Measurements from ENCODE around the gene PARM1. TPM values are rescaled to one million over a fixed set of nuclear protein-coding genes. Genes with fewer than 3 reads are reported as not detected.
A peak's percentile ranks its signal among the peaks of the same experiment; 100 is the strongest.

The PARM1 gene
- total RNA-seq, 1 donor from 2014 or later, result 65.2 TPM

DNA sequence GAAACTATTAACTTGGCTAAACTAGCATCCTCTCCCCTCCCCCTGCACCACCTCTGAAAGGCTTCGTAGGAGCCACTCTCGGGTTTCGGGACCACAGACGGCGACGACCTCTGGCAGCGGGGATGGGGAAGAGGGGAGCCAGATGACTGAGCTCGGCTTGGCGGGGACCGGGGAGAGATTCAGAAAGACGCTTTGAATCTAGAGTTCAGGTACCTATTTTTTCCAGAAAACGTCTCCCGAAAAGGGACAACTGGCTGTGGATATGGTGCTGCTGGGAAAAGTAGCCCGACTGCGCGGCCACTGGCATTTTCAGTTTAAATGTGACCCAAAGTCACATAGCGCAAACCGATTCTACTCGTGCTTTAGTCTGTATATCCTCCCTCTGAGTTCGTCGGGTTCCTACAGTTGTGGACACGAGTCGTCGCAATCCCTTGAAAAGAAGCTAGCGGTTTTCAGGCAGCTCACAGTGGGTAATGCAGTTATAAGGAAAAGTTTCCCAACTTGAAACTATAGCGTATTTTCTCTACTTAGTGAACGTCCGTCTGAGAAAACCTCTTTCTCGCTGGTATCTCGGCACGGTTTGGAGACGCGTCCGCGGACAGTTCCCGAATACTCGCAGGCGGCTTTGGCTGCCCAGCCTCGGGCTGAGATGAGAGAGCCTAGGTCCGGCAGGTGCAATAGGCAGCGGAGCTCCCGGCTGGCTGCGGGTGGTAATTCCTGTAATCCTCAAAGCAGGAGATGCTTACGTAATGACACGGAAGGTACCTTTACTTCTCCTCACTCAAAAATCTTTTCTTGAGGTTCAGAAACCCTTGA lies 1.3 kb downstream of the PARM1 start:
- intact Hi-C loops (cut with DNase I), result loop anchor here (5.0 to 10.0 kb wide), 2 partner anchors 183 to 351 kb away; no protein-coding TSS in a partner anchor
- DNase-seq (peak; percentile 65), ATAC-seq (ENCODE audit: poor library complexity) (peak; percentile 48)

DNA sequence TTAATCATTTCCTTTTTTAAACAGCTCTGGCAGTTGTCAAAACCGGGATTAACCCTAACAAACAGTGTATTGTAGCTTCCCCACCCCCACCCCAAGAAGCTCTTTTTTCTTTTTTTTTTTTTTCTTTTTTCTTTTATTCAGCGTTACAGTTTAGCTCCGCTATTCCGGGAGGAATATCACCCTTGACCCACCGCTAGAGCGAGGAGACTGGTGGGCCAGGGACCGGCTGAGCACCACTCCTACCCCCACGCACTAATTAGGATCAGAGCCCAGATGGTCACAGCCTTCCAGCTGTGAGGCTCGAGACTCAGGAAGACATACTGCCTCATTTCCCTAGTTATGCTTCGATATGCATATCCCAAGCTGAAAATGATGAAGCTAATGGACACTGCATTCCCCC lies 2.0 kb downstream of the PARM1 start:
- no peak for ATAC-seq (ENCODE audit: poor library complexity)
- intact Hi-C loops (cut with DNase I), result loop anchor here (5.0 to 10.0 kb wide), 2 partner anchors 182 to 350 kb away; no protein-coding TSS in a partner anchor
- no peak for DNase-seq

DNA sequence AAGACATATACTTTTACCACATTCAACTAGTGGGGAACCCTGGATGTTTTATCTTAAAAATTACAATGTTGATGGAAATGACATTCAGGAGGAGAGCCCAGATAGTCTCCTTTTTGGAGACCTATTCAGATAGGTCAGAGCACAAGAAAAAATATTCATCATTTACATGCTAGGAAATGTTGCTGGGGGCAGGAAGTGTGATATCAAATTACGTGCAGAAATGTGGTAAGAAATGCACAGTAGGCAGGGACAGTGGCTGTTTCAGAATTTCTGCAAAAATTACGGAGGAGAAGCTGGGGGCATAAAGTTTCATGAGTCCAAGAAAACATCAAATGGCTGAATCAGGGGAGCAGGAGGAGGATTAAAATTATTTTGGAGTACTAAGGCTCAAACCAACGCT lies 8.2 kb downstream of the PARM1 start:
- no peak for ATAC-seq (ENCODE audit: poor library complexity)
- intact Hi-C loops (cut with DNase I), result no loop called here
- no peak for DNase-seq

- intact Hi-C loops (cut with DNase I), result no loop called here
- ATAC-seq (ENCODE audit: poor library complexity), result peak; percentile 15
Observed at GRCh38 chr4:74942251-74942917, 9.5 kb downstream of the PARM1 start.

DNA sequence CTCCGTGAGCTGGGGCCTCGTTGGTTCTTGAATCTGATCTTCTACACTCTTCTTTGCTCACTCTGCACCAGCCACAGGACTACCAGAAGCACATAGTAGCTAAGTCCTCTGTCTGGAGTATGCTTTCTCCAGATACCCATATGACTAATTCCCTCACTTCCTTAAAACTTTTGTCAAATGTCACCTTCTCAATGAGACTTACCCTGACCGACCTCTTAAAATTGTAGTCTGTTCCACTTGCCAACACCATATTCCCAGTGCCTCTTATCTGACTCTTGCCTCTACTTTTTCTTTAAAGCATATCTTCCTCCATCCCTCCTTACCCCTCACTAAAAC lies 10.0 kb downstream of the PARM1 start:
- no peak for ATAC-seq (ENCODE audit: poor library complexity)
- intact Hi-C loops (cut with DNase I), result no loop called here
- no peak for DNase-seq

More at GRCh38 chr4:74942251-74942917, 9.5 kb downstream of the PARM1 start:
- no peak for DNase-seq

GRCh38 chr4:74944354-74944793 lies 11.5 kb downstream of the PARM1 start:
- ATAC-seq (ENCODE audit: poor library complexity) (peak; percentile 25), DNase-seq (no peak)
- intact Hi-C loops (cut with DNase I), result no loop called here

- intact Hi-C loops (cut with DNase I), result no loop called here
- DNase-seq (no peak), ATAC-seq (ENCODE audit: poor library complexity) (no peak)
Observed at GRCh38 chr4:74946196-74946595, 13.3 kb downstream of the PARM1 start.

- DNase-seq (no peak), ATAC-seq (ENCODE audit: poor library complexity) (peak; percentile 22)
- intact Hi-C loops (cut with DNase I), result no loop called here
Observed at GRCh38 chr4:74947798-74948197, 14.9 kb downstream of the PARM1 start.

GRCh38 chr4:74948236-74948635 lies 15.3 kb downstream of the PARM1 start:
- intact Hi-C loops (cut with DNase I), result no loop called here

GRCh38 chr4:74950200-74950599 lies 17.3 kb downstream of the PARM1 start:
- intact Hi-C loops (cut with DNase I), result no loop called here
- no peak for DNase-seq
- ATAC-seq (ENCODE audit: poor library complexity), result no peak

More at GRCh38 chr4:74948236-74948635, 15.3 kb downstream of the PARM1 start:
- DNase-seq, result no peak
- no peak for ATAC-seq (ENCODE audit: poor library complexity)

- ATAC-seq (ENCODE audit: poor library complexity) (no peak), DNase-seq (no peak)
- intact Hi-C loops (cut with DNase I), result no loop called here
Observed at GRCh38 chr4:74950882-74951281, 18.0 kb downstream of the PARM1 start.

DNA sequence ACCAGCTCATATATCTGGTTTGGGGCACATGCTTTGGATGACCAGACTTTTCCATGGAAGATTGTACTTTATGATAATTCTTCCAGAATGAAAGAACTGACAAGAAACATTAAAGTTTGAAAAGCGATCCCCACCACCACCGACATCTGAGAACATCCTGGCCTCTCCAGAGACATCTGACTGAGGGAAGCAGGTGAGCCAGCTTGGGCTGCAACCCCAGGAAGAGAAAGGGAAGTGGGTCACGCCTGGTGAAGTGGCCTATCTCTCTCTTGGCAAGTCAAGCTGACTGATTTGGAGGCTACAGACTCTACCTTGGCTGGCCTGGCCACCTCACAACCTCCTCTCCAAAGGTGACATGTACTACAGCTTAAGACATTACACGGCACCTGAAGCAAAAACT lies 20.7 kb downstream of the PARM1 start:
- DNase-seq (no peak), ATAC-seq (ENCODE audit: poor library complexity) (no peak)
- intact Hi-C loops (cut with DNase I), result no loop called here

GRCh38 chr4:74958881-74959280 lies 26.0 kb downstream of the PARM1 start:
- intact Hi-C loops (cut with DNase I), result no loop called here
- no peak for ATAC-seq (ENCODE audit: poor library complexity)
- DNase-seq, result no peak

GRCh38 chr4:74961230-74961629 lies 28.3 kb downstream of the PARM1 start:
- ATAC-seq (ENCODE audit: poor library complexity) (no peak), DNase-seq (no peak)
- intact Hi-C loops (cut with DNase I), result no loop called here

DNA sequence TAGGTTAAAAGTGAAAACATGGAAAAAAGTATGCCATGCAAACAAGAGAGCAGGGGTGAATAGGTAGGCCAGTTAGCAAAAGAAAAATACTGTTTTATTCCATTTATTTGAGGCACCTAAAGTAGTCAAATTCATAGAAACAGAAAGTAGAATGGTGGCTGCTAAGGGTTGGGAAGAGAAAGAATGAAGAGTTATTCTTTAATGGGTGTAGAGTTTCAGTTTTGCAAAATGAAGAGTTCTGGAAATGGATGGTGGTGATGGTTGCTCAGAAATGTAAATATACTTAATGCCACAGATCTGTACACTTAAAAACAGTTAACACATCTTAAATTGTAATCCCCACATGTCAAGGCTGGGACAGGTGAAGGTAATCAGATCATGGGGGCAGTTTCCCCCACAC lies 29.7 kb downstream of the PARM1 start:
- intact Hi-C loops (cut with DNase I), result no loop called here
- ATAC-seq (ENCODE audit: poor library complexity) (no peak), DNase-seq (no peak)

- intact Hi-C loops (cut with DNase I), result no loop called here
- ATAC-seq (ENCODE audit: poor library complexity) (no peak), DNase-seq (no peak)
Observed at GRCh38 chr4:74964311-74964710, 31.4 kb downstream of the PARM1 start.

- DNase-seq (no peak), ATAC-seq (ENCODE audit: poor library complexity) (no peak)
- intact Hi-C loops (cut with DNase I), result no loop called here
Observed at GRCh38 chr4:74967324-74967723, 34.4 kb downstream of the PARM1 start.

GRCh38 chr4:74968456-74969164 lies 35.7 kb downstream of the PARM1 start:
- DNase-seq (no peak), ATAC-seq (ENCODE audit: poor library complexity) (no peak)
- intact Hi-C loops (cut with DNase I), result no loop called here

Data from Right ventricle myocardium superior (tissue), 1 donor.